Measurements from ENCODE around the gene PATJ.
"Not testable (repeated sequence)": the region's sequence is repeated elsewhere in the genome, so short reads cannot be mapped to it uniquely, and the experiment has no call there.

The PATJ gene

GRCh38 chr1:61819421-61819820 is 77.1 kb downstream of the PATJ start:
- no peak for DNase-seq

GRCh38 chr1:61825393-61825792 is 83.1 kb downstream of the PATJ start:
- no peak for DNase-seq

- peak; percentile 72 for DNase-seq
Observed at GRCh38 chr1:61828805-61829204, 86.5 kb downstream of the PATJ start.

- DNase-seq, result no peak
Observed at GRCh38 chr1:61836649-61837048, 94.4 kb downstream of the PATJ start.

GRCh38 chr1:61837607-61838006 is 95.3 kb downstream of the PATJ start:
- not testable (repeated sequence) for DNase-seq

- DNase-seq, result no peak
Observed at GRCh38 chr1:61839679-61840078, 97.4 kb downstream of the PATJ start.

GRCh38 chr1:61842036-61842435 is 99.8 kb downstream of the PATJ start:
- no peak for DNase-seq

- no peak for DNase-seq
Observed at GRCh38 chr1:61842863-61843514, 100.7 kb downstream of the PATJ start.

GRCh38 chr1:61844006-61844405 is 101.7 kb downstream of the PATJ start:
- DNase-seq, result no peak

- DNase-seq, result not testable (repeated sequence)
Observed at GRCh38 chr1:61844664-61845063, 102.4 kb downstream of the PATJ start.

- DNase-seq, result no peak
Observed at GRCh38 chr1:61851235-61851634, 109.0 kb downstream of the PATJ start.

GRCh38 chr1:61851849-61852669 is 109.8 kb downstream of the PATJ start:
- DNase-seq, result peak; percentile 89

GRCh38 chr1:61852670-61853015 is 110.4 kb downstream of the PATJ start:
- DNase-seq, result no peak

GRCh38 chr1:61853583-61853982 is 111.3 kb downstream of the PATJ start:
- peak; percentile 67 for DNase-seq

GRCh38 chr1:61864489-61864888 is 122.2 kb downstream of the PATJ start:
- no peak for DNase-seq

- no peak for DNase-seq
Observed at GRCh38 chr1:61865646-61866220, 123.5 kb downstream of the PATJ start.

GRCh38 chr1:61869691-61870109 is 127.4 kb downstream of the PATJ start:
- no peak for DNase-seq

GRCh38 chr1:61872206-61872605 is 129.9 kb downstream of the PATJ start:
- no peak for DNase-seq

- peak; percentile 47 for DNase-seq
Observed at GRCh38 chr1:61873581-61873980, 131.3 kb downstream of the PATJ start.

- DNase-seq, result no peak
Observed at GRCh38 chr1:61873994-61874393, 131.7 kb downstream of the PATJ start.

GRCh38 chr1:61875198-61875597 is 132.9 kb downstream of the PATJ start:
- DNase-seq, result no peak

GRCh38 chr1:61879887-61880474 is 137.7 kb downstream of the PATJ start:
- DNase-seq, result not testable (repeated sequence)

- peak; percentile 5 for DNase-seq
Observed at GRCh38 chr1:61887076-61887867, 145.0 kb downstream of the PATJ start.

Data from hematopoietic multipotent progenitor cell treated with erythropoietin and hydrocortisone succinate and interleukin-3 and kit ligand, for 4 days (in vitro differentiated cells).